Stimulated activated CD8-positive, alpha-beta memory T cell treated with anti-CD3 and anti-CD28 coated beads, Interleukin-4, amount 100 ng/mL, for 4 hours (primary cell): ENCODE results near the gene FBXO15.

ENCODE experiments used
- DNase-seq, 2 donors: peaks; one replicate each; pipeline ENCODE4 v3.0.0-alpha.2; 2020; ENCODE audit warnings: low read depth in 2 of 2, low spot score in 1 of 2

Gene FBXO15

GRCh38 chr18:74154716-74155115, 7.1 kb upstream of the FBXO15 start:
- no peak for DNase-seq

- no peak for DNase-seq
Observed at GRCh38 chr18:74153793-74154192, 6.2 kb upstream of the FBXO15 start.

GRCh38 chr18:74153377-74153776, 5.7 kb upstream of the FBXO15 start:
- no peak for DNase-seq

GRCh38 chr18:74152857-74153256, 5.2 kb upstream of the FBXO15 start:
- DNase-seq, result no peak

GRCh38 chr18:74152270-74152669, 4.6 kb upstream of the FBXO15 start:
- no peak for DNase-seq

- no peak for DNase-seq
Observed at GRCh38 chr18:74149878-74150277, 2.2 kb upstream of the FBXO15 start.

GRCh38 chr18:74148543-74149070, 973 bp upstream of the FBXO15 start:
- no peak for DNase-seq

- no peak for DNase-seq
Observed at GRCh38 chr18:74147491-74147778, 199 bp downstream of the FBXO15 start.

GRCh38 chr18:74146756-74147155, 878 bp downstream of the FBXO15 start:
- no peak for DNase-seq

GRCh38 chr18:74142252-74142651, 5.4 kb downstream of the FBXO15 start:
- no peak for DNase-seq

- no peak for DNase-seq
Observed at GRCh38 chr18:74141667-74142066, 6.0 kb downstream of the FBXO15 start.

GRCh38 chr18:74140582-74140981, 7.1 kb downstream of the FBXO15 start:
- no peak for DNase-seq

GRCh38 chr18:74139888-74140287, 7.7 kb downstream of the FBXO15 start:
- no peak for DNase-seq

- no peak for DNase-seq
Observed at GRCh38 chr18:74139411-74139810, 8.2 kb downstream of the FBXO15 start.

- DNase-seq, result no peak
Observed at GRCh38 chr18:74137920-74138538, 9.6 kb downstream of the FBXO15 start.

GRCh38 chr18:74132201-74132600, 15.4 kb downstream of the FBXO15 start:
- DNase-seq, result no peak

GRCh38 chr18:74131124-74131523, 16.5 kb downstream of the FBXO15 start:
- no peak for DNase-seq

GRCh38 chr18:74128159-74128558, 19.5 kb downstream of the FBXO15 start:
- no peak for DNase-seq

GRCh38 chr18:74126684-74127655, 20.7 kb downstream of the FBXO15 start:
- no peak for DNase-seq

GRCh38 chr18:74124642-74125041, 23.0 kb downstream of the FBXO15 start:
- no peak for DNase-seq

- no peak for DNase-seq
Observed at GRCh38 chr18:74123200-74123599, 24.4 kb downstream of the FBXO15 start.
